SIG-M5 treated with dmso at 0.1 percent for 504 hours (cell line): Measurements from ENCODE around the gene ABHD12.
"Not testable (repeated sequence)": the region's sequence is repeated elsewhere in the genome, so short reads cannot be mapped to it uniquely, and the experiment has no call there.

Source experiments
- DNase-seq: peaks from one replicate; lab custom pipeline; 2025; ENCODE audit not compliant: unreplicated experiment; lab: John Stamatoyannopoulos, UW

Gene ABHD12

GRCh38 chr20:25355011-25355595 lies 35.5 kb downstream of the ABHD12 start:
- peak; percentile 24 for DNase-seq

- no peak for DNase-seq
Measured at GRCh38 chr20:25353747-25354705, 36.6 kb downstream of the ABHD12 start.

GRCh38 chr20:25353353-25353746 lies 37.3 kb downstream of the ABHD12 start:
- no peak for DNase-seq

GRCh38 chr20:25352746-25353145 lies 37.9 kb downstream of the ABHD12 start:
- no peak for DNase-seq

- DNase-seq, result no peak
Measured at GRCh38 chr20:25351024-25351360, 39.6 kb downstream of the ABHD12 start.

- no peak for DNase-seq
Measured at GRCh38 chr20:25346349-25346748, 44.3 kb downstream of the ABHD12 start.

- DNase-seq, result no peak
Measured at GRCh38 chr20:25345721-25346120, 44.9 kb downstream of the ABHD12 start.

GRCh38 chr20:25344634-25345033 lies 46.0 kb downstream of the ABHD12 start:
- DNase-seq, result no peak

- no peak for DNase-seq
Measured at GRCh38 chr20:25341716-25342680, 48.6 kb downstream of the ABHD12 start.

GRCh38 chr20:25340380-25340779 lies 50.3 kb downstream of the ABHD12 start:
- no peak for DNase-seq

- DNase-seq, result no peak
Measured at GRCh38 chr20:25339608-25340007, 51.0 kb downstream of the ABHD12 start.

GRCh38 chr20:25338112-25339023 lies 52.3 kb downstream of the ABHD12 start:
- DNase-seq, result no peak

- no peak for DNase-seq
Measured at GRCh38 chr20:25336561-25337422, 53.8 kb downstream of the ABHD12 start.

- not testable (repeated sequence) for DNase-seq
Measured at GRCh38 chr20:25334972-25335371, 55.7 kb downstream of the ABHD12 start.

GRCh38 chr20:25328954-25329498 lies 61.6 kb downstream of the ABHD12 start:
- DNase-seq, result no peak

GRCh38 chr20:25327521-25328235 lies 63.0 kb downstream of the ABHD12 start:
- DNase-seq, result no peak

GRCh38 chr20:25325997-25326396 lies 64.6 kb downstream of the ABHD12 start:
- no peak for DNase-seq

- DNase-seq, result no peak
Measured at GRCh38 chr20:25325073-25325472, 65.6 kb downstream of the ABHD12 start.
